SIG-M5 treated with dmso at 0.1 percent for 504 hours (cell line): ENCODE measurements around the gene CD177.
"Not testable (repeated sequence)": the region's sequence is repeated elsewhere in the genome, so short reads cannot be mapped to it uniquely, and the experiment has no call there.

ENCODE experiments used
- DNase-seq: peaks from one replicate; lab custom pipeline; 2025; ENCODE audit not compliant: unreplicated experiment; lab: John Stamatoyannopoulos, UW

Gene CD177

DNA sequence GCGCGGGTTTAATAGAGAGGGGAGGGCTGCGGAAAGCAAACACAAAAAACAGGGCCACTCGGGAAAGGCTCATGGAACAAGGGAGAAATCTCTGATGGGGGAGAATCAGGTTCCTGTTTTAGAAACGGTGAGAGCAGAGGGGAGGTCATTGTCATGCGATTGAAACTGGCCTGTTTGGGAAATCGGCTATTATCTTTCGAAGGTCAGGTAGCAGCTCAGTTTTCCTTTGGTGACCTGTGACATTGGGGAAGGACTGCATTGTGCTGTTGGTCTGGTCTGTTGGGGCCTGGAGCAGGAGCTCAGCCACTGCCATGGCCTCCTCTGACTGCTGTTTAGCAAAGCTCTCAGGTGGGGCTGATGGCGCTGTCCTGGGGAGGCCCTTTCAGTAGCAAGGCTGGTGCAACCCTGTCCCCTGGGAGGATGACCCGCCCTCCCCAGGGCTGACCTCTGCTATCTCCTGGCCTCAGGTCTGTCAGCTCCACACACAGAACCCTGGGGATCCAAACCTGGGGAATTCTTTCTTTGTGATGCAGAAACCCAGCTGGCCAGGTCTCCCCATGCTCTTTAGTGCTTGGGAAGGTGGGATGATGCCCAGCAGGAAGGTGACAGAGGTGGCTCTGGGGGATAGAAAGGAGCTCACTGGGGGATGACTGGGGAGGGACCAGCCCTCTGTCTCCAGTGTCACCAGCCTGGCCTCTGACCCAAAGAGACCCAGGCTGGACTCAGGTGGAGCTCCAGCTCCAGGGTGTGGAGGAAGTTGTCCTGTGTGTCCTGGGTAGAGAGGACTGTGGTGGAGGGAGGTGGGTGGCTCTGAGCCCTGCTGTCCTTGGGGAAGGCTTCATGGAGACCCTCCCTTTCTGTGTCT, 21.2 kb upstream of the CD177 start:
- DNase-seq, result no peak

DNA sequence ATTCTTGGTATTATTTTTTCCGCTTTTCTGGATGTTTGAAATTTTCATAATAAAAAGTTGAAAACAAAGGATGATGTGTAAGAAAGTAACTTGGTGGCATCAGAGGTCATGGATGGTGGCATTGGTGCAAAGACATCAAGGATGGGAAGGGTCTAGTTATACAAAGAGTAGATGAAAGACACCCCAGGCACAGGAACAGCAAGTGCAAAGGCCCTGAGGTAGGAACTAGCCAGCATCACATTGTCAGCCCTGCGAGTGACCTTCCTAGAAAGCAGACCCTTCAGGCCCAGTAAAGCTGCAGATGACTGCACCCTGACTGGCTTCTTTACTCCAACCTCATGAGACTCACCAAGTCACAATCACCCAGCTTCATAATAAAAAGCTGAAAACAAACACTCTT, 17.0 kb upstream of the CD177 start:
- DNase-seq, result not testable (repeated sequence)

DNA sequence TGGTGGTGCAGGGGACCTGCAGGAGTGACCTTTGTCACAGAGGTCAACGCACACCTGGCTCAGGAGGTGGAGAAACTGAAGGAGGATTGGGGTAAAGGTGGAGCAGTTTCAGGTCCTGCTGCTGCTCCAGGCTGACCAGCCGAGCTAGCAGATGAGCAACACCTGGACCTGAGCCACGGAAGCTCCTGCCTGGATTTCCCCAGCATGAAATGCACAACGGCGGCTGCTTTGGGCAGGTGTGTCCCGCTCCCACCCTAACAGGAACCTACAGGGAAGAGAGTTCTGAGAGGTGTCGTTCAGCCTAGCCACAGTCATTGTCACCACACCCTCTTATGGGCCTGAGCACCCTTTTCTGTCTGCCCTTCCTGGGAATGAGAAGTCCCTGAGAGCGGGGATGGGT, 15.7 kb upstream of the CD177 start:
- DNase-seq, result no peak

DNA sequence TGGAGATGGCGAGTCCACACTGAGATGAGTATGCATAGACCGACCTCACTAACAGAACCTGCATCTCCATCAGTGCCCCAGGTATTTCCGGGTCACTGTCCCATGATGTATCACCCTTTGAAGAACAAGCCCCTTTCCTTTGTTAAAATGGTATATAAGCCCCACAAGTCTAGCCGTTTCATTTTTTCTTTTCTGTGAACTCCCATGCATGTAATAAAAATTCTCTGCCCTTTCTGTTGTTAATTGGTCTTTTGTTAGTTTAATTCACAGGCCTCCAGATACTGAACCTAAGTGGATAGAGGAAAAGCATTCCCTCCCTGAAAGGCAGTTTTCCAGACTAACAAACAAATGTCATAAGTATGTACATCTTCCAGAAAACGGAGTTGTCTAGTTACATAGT, 15.0 kb upstream of the CD177 start:
- DNase-seq, result no peak

DNA sequence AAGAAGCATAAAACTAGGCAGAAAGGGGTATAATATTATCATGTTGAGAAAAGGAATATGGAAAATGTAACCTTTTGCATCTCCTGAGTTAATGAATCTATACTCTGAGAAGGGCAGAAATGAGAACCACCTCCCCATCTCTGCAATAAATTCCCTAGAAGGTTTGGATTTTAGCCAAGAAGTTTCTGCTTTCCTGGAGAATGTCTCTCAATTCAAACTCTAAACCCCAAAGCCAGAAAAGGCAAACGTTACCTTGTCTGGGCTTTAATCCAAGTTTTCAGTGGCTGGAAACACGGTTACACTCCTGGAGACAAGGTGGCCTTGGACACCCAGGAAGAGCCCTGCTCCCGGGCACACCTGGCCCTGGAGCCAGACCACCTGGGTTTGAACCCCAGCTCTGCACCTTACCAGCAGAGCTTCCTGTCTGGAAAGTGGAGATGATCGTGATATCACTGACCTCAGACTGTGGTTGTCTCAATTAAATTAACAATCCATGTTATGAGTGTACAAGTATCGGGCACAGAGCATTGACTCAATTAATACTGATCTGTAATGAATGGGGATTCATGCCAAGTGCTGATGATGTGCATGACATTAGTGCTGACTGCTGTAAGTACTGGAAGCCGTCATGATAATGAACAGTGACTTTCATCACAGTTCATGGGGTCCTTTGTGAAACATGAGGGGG, 14.1 kb upstream of the CD177 start:
- not testable (repeated sequence) for DNase-seq

DNA sequence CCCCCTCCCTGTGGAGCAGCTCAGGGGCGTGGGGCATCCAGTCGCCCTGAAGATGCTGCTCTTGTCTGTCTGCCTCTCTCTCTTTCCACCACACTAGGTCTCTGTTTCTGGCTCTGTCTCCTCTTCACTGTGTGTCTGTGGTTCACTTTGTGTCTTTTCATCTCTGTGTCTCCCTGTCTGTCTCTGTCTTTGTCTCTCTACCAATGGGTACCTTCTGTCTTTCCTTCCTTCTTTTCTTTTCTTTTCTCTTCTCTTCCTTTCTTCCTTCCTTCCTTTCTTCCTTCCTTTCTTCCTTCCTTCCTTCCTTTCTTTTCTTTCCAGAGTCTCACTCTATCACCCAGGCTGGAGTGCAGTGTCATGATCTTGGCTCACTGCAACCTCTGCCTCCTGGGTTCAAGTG, 13.4 kb upstream of the CD177 start:
- DNase-seq, result not testable (repeated sequence)

DNA sequence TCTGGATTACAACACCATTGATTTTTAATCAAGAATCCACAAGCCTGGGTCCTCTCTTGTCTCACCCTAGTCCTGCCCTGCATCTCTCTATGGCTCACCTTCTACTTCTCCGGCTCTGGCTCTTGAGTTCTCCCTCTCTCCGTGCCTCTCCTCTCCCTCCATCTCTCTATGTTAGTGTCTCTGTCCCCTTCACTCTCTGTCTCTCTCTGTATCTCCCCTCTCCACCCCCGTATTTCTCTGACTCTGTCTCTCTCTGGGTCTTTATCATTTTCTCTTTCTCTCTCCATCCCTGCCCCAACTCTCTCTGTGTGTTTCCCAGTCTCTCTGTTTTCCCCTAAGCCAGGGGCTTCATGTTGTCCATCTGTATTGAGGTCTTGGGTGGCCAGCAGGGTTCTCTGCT, 12.4 kb upstream of the CD177 start:
- DNase-seq, result not testable (repeated sequence)

DNA sequence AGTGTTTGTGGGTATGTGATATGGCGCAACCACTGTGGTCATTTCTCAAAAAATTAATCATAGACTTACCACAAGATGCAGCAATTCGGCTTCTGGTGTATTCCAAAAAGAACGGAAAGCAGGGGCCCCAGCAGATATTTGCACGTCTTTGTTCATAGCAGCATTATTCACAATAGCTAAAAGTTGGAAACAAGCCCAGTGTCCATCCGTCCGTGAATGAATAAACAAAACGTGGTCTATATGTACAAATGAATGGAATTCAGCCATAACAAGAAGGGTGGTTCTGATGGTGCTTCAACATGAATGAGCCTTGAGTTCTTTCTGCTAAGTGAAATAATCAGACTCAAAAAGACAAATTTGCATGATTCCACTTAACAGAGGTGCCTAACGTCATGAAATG, 11.4 kb upstream of the CD177 start:
- not testable (repeated sequence) for DNase-seq

DNA sequence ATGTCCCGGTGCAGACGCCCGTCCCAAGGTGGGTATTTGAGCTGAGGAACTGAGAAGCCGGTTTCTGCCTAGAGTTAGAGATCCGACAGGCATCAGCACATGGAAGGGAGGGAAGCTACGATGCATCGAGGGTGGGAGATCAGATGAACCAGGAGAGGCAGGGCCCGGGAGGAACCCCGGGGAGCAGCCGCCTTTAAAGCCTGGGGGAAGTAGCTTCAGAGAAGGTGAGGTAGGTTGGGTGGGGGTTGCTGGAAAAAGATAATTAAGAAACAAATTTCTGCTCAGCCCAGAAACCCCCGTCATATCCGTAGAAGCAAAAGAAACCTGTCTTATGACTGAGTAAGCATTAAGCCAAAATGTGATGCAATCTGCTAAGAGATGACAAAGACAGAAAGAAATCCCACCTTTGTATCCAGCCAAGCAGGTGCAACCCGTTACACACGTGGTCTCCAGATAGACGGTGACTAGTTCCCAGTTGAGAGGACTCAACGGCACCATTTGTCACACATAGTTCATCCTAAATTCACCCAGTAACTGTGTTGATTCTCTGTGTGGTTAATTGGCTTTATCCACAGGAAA, 9.1 kb upstream of the CD177 start:
- DNase-seq, result not testable (repeated sequence)

DNA sequence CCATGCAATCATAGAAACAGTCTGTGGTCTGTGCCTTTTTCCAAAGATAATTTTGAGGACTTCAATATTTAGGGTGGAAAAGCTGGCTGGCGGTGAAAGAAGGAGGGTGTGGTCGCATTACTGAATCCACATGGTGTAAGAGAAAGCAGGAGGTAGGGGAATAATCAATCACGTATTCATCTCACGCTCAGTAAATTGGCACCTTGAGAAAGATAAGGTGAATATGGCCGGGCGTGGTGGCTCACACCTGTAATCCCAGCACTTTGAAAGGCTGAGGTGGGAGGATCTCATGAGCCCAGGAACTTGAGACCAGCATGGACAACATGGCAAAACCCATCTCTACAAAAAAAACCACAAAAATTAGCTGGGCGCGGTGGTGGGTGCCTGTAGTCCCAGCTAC, 3.7 kb upstream of the CD177 start:
- not testable (repeated sequence) for DNase-seq

DNA sequence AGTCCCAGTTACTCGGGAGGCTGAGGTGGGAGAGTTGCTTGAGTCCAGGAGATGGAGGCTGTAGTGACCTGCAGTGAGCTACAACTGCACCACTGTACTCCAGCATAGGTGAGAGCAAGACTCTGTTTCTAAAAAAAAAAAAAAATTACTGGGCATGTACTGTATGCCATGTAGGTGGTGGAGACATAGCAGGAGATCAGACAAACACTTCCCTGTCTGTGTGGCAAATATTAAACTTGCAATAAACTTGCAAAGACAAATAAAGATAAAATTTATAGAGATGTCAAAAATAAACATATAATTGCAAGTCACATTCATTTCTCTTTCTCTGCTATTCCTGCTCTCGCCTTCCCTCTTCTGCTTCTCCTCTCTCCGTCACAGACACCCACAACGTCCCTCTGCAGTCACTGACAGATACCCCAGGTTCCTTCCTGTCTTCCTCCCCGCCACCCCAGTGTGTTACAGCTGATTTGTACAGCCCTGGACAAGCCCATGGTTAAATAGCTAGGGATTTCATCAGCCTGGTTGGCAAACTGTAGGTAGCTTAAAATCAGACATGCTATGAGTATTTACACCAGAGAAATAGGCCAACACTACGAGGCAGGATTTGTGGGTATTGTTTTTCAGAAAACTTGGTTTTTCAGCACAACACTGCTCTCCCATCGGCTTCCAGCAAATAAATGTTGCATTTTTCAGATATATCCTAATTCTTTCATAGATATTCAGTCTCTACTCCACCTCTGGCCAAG, 1.3 kb upstream of the CD177 start:
- no peak for DNase-seq

DNA sequence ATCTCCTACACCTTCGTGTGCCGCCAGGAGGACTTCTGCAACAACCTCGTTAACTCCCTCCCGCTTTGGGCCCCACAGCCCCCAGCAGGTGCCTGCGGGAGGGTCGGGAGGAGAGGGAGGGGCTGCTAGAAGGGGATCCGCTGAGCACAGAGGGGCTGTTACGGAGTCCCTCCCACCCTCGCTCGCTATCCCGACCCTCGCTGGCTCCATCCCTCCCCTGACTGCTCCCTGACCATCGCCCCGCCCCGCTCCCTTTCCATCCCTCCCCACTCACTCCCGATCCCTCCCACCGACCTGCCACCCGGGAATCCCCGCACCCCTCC, 780 bp downstream of the CD177 start:
- DNase-seq, result no peak

DNA sequence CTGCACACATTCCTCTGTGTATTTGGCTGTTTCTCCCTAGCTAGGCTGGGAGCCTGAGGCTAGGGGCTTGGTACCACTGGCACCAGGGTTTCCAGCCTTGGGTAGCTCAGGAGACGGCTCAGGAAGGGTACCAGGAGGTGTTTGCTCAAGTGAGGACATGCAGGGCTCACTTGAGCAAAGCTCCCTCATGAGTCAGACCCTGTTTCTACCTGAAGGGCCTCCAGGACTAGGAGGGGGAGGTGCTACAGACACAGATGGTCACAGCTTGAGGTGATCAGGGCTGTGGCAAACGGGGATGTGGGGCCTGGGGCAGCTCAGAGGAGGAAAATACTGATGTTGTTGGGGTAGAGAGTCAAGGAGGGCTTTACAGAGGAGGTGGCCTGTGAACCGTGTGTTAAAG, 3.3 kb downstream of the CD177 start:
- DNase-seq, result not testable (repeated sequence)

DNA sequence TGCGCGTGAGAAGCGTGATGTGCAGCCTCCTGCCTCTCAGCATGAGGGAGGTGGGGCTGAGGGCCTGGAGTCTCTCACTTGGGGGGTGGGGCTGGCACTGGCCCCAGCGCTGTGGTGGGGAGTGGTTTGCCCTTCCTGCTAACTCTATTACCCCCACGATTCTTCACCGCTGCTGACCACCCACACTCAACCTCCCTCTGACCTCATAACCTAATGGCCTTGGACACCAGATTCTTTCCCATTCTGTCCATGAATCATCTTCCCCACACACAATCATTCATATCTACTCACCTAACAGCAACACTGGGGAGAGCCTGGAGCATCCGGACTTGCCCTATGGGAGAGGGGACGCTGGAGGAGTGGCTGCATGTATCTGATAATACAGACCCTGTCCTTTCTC, 8.7 kb downstream of the CD177 start:
- DNase-seq, result no peak

DNA sequence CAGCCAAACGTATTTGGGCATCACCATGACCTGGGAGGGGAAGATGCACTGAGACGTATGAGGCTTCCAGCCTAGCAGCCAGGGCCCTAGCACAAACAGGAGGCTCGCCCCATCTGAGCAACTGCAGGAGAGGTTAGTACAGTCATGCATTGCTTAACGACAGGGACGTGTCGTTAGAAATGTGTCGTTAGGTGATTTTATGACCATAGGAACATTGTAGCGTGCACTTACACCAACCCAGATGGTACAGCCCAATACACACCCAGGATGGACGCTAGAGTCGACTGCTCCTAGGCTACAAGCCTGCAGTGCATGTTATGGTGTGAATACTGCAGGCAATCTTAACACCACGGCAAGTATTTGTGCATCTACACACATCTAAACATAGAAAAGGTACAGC, 9.3 kb downstream of the CD177 start:
- DNase-seq, result no peak

DNA sequence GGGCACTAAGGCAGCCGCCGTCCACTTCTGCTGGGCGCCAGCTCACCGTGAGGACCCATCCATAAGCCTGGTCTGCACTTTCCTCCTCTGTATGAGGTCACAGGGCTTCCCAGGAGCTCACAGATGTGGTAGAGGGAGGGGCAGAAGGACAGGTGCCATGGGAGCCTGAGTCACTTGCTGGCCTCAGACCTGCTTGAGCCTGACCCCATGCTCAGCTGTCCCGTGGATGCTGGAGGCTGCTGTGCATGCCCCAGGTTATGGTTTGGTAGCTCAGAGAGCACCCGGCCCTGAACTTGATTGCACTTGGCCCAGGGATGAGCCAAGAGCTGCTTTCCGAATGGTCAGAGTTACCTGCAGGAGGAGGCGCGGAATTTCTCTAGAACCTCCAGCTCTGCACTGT, 12.2 kb downstream of the CD177 start:
- not testable (repeated sequence) for DNase-seq

DNA sequence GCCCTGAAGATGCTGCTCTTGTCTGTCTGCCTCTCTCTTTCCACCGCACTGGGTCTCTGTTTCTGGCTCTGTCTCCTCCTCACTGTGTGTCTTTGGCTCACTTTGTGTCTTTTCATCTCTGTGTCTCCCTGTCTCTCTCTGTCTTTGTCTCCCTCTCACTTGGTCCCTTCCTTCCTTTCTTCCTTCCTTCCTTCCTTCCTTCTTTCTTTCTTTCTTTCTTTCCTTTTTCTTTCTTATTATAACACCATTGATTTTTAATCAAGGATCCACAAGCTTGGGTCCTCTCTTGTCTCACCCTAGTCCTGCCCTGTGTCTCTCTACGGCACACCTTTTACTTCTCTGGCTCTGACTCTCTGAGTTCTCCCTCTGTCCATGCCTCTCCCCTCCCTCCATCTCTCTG, 14.3 kb downstream of the CD177 start:
- no peak for DNase-seq

DNA sequence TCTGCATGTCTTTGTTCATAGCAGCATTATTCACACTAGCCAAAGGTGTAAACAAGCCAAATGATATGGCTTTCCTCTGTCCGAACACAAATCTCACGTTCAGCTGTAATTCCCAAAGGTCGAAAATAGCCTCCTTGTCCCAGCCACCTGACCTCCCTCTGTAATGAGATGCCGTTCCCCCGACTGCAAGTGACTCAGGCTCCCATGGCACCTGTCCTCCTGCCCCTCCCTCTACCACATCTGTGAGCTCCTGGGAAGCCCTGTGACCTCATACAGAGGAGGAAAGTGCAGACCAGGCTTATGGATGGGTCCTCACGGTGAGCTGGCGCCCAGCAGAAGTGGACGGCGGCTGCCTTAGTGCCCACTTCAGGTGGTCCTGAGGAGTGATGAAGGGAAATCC, 15.4 kb downstream of the CD177 start:
- not testable (repeated sequence) for DNase-seq

DNA sequence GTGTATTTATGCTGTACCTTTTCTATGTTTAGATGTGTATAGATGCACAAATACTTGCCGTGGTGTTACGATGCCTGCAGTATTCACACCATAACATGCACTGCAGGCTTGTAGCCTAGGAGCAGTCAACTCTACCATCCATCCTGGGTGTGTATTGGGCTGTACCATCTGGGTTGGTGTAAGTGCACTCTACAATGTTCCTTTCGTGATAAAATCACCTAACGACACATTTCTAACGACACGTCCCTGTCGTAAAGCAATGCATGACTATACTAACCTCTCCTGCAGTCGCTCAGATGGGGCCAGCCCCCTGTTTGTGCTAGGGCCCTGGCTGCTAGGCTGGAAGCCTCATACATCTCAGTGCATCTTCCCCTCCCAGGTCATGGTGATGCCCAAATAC, 18.4 kb downstream of the CD177 start:
- DNase-seq, result no peak

DNA sequence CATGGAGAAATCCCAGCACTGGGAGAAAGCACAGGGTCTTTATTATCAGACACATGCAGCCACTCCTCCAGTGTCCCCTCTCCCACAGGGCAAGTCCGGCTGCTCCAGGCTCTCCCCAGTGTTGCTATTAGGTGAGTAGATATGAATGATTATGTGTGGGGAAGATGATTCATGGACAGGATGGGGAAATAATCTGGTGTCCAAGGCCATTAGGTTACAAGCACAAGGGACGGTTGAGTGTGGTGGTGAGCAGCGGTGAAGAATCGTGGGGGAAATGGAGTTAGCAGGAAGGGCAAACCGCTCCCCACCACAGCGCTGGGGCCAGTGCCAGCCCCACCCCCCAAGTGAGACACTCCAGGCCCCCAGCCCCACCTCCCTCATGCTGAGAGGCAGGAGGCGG, 19.0 kb downstream of the CD177 start:
- no peak for DNase-seq

DNA sequence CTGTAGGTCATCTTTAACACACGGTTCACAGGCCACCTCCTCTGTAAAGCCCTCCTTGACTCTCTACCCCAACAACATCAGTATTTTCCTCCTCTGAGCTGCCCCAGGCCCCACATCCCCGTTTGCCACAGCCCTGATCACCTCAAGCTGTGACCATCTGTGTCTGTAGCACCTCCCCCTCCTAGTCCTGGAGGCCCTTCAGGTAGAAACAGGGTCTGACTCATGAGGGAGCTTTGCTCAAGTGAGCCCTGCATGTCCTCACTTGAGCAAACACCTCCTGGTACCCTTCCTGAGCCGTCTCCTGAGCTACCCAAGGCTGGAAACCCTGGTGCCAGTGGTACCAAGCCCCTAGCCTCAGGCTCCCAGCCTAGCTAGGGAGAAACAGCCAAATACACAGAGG, 24.1 kb downstream of the CD177 start:
- not testable (repeated sequence) for DNase-seq

DNA sequence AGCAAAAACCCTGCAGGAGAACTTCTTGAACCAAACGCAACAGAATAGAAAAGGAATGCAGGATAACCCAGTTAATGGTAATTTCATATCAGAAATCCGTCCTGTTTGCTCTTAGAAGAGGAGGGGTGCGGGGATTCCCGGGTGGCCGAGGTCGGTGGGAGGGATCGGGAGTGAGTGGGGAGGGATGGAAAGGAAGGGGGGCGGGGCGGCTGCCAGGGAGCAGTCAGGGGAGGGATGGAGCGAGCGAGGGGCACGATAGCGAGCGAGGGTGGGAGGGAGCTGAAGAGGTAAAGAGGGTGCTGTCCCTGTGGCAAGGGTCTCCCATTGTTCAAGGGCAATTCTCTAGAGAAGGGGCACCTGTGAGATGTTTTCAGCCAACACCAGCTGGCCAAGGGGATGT, 26.5 kb downstream of the CD177 start:
- DNase-seq, result no peak
